Natural killer cell (primary cell): ENCODE measurements around the gene MARS2. TPM values are rescaled to one million over a fixed set of nuclear protein-coding genes. Genes with fewer than 3 reads are reported as not detected.
"Not testable (repeated sequence)": the region's sequence is repeated elsewhere in the genome, so short reads cannot be mapped to it uniquely, and the experiment has no call there.

ENCODE experiments used
- ATAC-seq, 3 donors: fragments of 150-1000 bp in 2 of 3; fragments of 200-7000 bp in 1 of 3; cut with Tn5 transposase; 1 replicate in 1 of 3; 2 replicates in 2 of 3; pipeline ENCODE4 v1.10.0; 2021; ENCODE audit warnings: mild to moderate bottlenecking in 2 of 3, moderate library complexity in 2 of 3
- DNase-seq, 2 donors: peaks; one replicate each; pipeline versions ENCODE4 v3.0.0 to v3.0.0-alpha.2; 2013 to 2021; ENCODE audit warnings: mixed read lengths in 1 of 2
- H3K27ac ChIP-seq: one replicate; pipeline ENCODE4 v1.5.1; 2013; ENCODE audit warnings: mild to moderate bottlenecking, low read length
- H3K27me3 ChIP-seq: one replicate; pipeline ENCODE4 v1.6.1; 2013; ENCODE audit warnings: low read length; ENCODE audit not compliant: control insufficient read depth, insufficient read depth
- H3K36me3 ChIP-seq: one replicate; pipeline ENCODE4 v1.6.1; 2013; ENCODE audit warnings: low read length; ENCODE audit not compliant: control insufficient read depth, insufficient read depth
- H3K4me1 ChIP-seq: one replicate; pipeline ENCODE4 v1.6.1; 2013; ENCODE audit warnings: low read length; ENCODE audit not compliant: control insufficient read depth, insufficient read depth
- H3K4me3 ChIP-seq: one replicate; pipeline ENCODE4 v1.5.1; 2013; ENCODE audit warnings: low read length
- H3K9me3 ChIP-seq: one replicate; pipeline ENCODE4 v1.6.1; 2013; ENCODE audit warnings: low read length; ENCODE audit not compliant: control insufficient read depth, insufficient read depth
- H3K27ac Mint-ChIP-seq, 2 donors: one replicate each; pipeline ENCODE4 v1.8.0; 2022; ENCODE audit warnings: mild to moderate bottlenecking in 2 of 2, mixed read lengths in 2 of 2, moderate library complexity in 1 of 2
- H3K27me3 Mint-ChIP-seq, 2 donors: one replicate each; pipeline ENCODE4 v1.8.0; 2022; ENCODE audit warnings: low read depth in 2 of 2, mixed read lengths in 2 of 2
- H3K36me3 Mint-ChIP-seq: one replicate; pipeline ENCODE4 v1.8.0; 2022; ENCODE audit warnings: mixed read lengths
- H3K4me1 Mint-ChIP-seq, 2 donors: one replicate each; pipeline ENCODE4 v1.8.0; 2022; ENCODE audit warnings: mixed read lengths in 2 of 2
- H3K4me3 Mint-ChIP-seq: one replicate; pipeline ENCODE4 v1.8.0; 2022; ENCODE audit warnings: mild to moderate bottlenecking, moderate library complexity, mixed read lengths
- H3K9me3 Mint-ChIP-seq, 2 donors: one replicate each; pipeline ENCODE4 v1.8.0; 2022; ENCODE audit warnings: mixed read lengths in 2 of 2
- CTCF ChIP-seq: fragments of 200-600 bp; IDR thresholded peaks from one replicate; pipeline ENCODE4 v1.8.0; 2022; ENCODE audit warnings: antibody characterized with exemption
- WGBS: methylation state at CpG from one replicate; pipeline ENCODE4 v1.1.7; 2013; ENCODE audit warnings: missing lambda C conversion rate; ENCODE audit not compliant: insufficient coverage; 5-methylcytosine and 5-hydroxymethylcytosine counted together
- intact Hi-C: fragments of 100-400 bp; cut with micrococcal nuclease; formaldehyde crosslinking; loops from one replicate; pipeline ENCODE4 v1.14.2; 2022
- total RNA-seq, 4 donors: library from RNA; stranded (reverse); fragments of 120-200 nt in 1 of 4; gene quantifications; one replicate each; pipeline versions ENCODE4 v1.2.3 to v1.2.4, GENCODE V29; 2013 to 2022

MARS2 gene
- total RNA-seq, 3 donors from 2014 or later (not counting 1 experiment from before 2014, with no cell fraction given), result 5.7 to 12.2 (median 11.8) TPM

DNA sequence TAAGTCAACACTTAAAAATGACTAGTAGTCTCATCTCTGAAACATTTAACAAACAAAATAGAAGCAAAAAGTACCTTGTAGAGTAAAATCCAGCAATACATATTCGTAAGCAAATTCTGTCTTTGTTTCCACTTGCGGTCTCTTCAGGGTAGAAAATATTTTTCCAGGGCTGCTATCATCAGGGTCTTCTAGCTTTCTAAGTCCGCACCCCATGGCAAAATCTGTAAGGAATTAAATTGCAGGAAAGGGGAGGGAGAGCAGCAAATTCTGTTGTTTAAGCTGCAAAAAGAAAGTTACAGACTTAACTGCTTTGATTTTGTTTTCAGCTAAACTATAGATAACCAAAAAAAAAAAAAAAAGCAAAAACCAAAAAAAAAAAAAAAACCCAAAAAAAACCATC lies 29.9 kb upstream of the MARS2 start, which contains the start of gene RFTN2:
RFTN2 (minus strand) TSS at position 342 of the 400 bp plus-strand sequence; CDS start at position 213, 129 bp downstream.
- Mint-ChIP-seq H3K9me3 (no peaks in the 10 kb centered on the region), H3K4me3 (no peak within 1 kb of the TSS), H3K4me1 (no peaks in the 10 kb centered on the region), H3K27ac (no peak within 1 kb of the TSS), H3K27me3 (peaks cover 14 to 16% of the 10 kb centered on the region in 2 donors), H3K36me3 (no peaks in the 10 kb centered on the region)
- 94% methylated on average over 3 of the region's 3 CpGs for whole genome bisulfite sequencing
- Histone ChIP-seq H3K9me3 (no peaks in the 10 kb centered on the region), H3K4me1 (no peaks in the 10 kb centered on the region), H3K27ac (no peak within 1 kb of the TSS), H3K4me3 (no peak within 1 kb of the TSS), H3K27me3 (no peaks in the 10 kb centered on the region), H3K36me3 (no peaks in the 10 kb centered on the region)
- no peak for ATAC-seq
- intact Hi-C loops, result no loop called here
- TF ChIP-seq CTCF, result no peak
- DNase-seq, result no peak

DNA sequence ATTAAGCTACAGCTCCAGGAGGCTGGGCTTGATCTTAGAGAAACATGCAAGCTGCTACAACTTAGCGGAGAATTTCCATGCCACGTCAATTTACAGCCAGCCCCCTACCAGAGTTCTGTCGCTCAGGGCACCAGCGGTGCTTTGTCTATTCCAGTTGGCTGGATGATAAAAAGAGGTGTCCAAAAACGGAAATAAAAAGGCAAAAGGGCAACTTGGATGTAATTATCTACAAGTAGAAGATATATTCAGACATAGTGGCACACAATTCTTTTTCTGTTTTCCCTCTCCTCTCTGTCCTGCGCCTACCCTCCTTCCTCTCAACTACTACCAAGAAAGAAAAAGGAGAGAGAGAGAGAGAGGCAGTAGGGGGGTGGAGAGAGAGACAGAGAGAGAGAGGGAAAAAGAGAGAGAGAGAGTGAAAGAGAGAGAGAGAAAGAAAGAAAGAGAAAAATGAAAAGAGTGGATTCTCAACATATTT lies 29.4 kb upstream of the MARS2 start:
- intact Hi-C loops, result no loop called here
- Histone ChIP-seq H3K36me3 (no peaks in the 10 kb centered on the region), H3K4me1 (no peaks in the 10 kb centered on the region), H3K4me3 (no peak overlapping the region), H3K9me3 (no peaks in the 10 kb centered on the region), H3K27ac (no peak overlapping the region), H3K27me3 (no peaks in the 10 kb centered on the region)
- WGBS, result 100% methylated on average over 2 of the region's 6 CpGs
- DNase-seq (no peak), ATAC-seq (no peak)
- peaks cover 12 to 16% of the 10 kb centered on the region in 2 donors for H3K27me3 Mint-ChIP-seq
- TF ChIP-seq CTCF, result no peak
- no peak overlapping the region for H3K4me3 Mint-ChIP-seq
- H3K9me3 Mint-ChIP-seq, result no peaks in the 10 kb centered on the region
- H3K27ac Mint-ChIP-seq, result no peak overlapping the region
- H3K36me3 Mint-ChIP-seq, result no peaks in the 10 kb centered on the region
- no peaks in the 10 kb centered on the region for H3K4me1 Mint-ChIP-seq

DNA sequence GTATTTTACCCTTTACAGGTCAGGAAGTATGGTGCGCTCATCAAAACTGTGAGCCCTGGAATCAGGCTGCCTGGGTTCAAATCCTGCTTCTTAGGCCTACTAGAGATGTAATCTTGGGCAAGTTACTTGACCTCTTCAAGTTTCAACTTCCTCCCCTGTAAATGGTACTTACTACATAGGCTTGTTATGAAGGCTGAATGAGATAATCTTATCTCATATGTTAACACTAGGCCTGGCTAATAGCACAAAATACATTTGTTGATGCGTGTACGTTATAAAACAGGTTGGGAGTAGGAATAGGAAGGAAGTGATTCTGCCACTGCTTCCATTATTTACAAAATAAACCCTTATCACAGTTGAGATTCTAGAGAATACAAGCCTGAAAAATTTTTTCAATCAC lies 28.1 kb upstream of the MARS2 start:
- Histone ChIP-seq H3K9me3 (no peaks in the 10 kb centered on the region), H3K27ac (no peak overlapping the region), H3K27me3 (no peaks in the 10 kb centered on the region), H3K4me3 (no peak overlapping the region), H3K36me3 (no peaks in the 10 kb centered on the region), H3K4me1 (no peaks in the 10 kb centered on the region)
- no peaks in the 10 kb centered on the region for H3K4me1 Mint-ChIP-seq
- peaks cover 7 to 10% of the 10 kb centered on the region in 2 donors for H3K27me3 Mint-ChIP-seq
- WGBS, result 100% methylated on average over 1 of the region's 3 CpGs
- ATAC-seq, result no peak
- DNase-seq, result no peak
- H3K36me3 Mint-ChIP-seq, result no peaks in the 10 kb centered on the region
- no peak for TF ChIP-seq CTCF
- no peak overlapping the region for H3K27ac Mint-ChIP-seq
- H3K4me3 Mint-ChIP-seq, result no peak overlapping the region
- H3K9me3 Mint-ChIP-seq, result no peaks in the 10 kb centered on the region
- intact Hi-C loops, result no loop called here

GRCh38 chr2:197677483-197677882 lies 27.7 kb upstream of the MARS2 start:
- H3K9me3 ChIP-seq, result no peaks in the 10 kb centered on the region
- no peaks in the 10 kb centered on the region for H3K4me1 ChIP-seq
- H3K27ac Mint-ChIP-seq, result no peak overlapping the region
- no peaks in the 10 kb centered on the region for H3K9me3 Mint-ChIP-seq
- H3K27ac ChIP-seq, result no peak overlapping the region
- DNase-seq, result no peak
- no peak for ATAC-seq
- peaks cover 7 to 12% of the 10 kb centered on the region in 2 donors for H3K27me3 Mint-ChIP-seq
- no peak overlapping the region for H3K4me3 Mint-ChIP-seq
- H3K4me1 Mint-ChIP-seq, result no peaks in the 10 kb centered on the region
- WGBS, result 81% methylated on average over 2 of the region's 2 CpGs
- no peak for TF ChIP-seq CTCF
- no peaks in the 10 kb centered on the region for H3K36me3 ChIP-seq
- intact Hi-C loops, result no loop called here
- no peaks in the 10 kb centered on the region for H3K27me3 ChIP-seq
- H3K36me3 Mint-ChIP-seq, result no peaks in the 10 kb centered on the region
- H3K4me3 ChIP-seq, result no peak overlapping the region

- DNase-seq, H3K27ac ChIP-seq, H3K36me3 Mint-ChIP-seq, H3K27me3 ChIP-seq, H3K9me3 Mint-ChIP-seq, H3K27me3 Mint-ChIP-seq, intact Hi-C loops, H3K4me3 ChIP-seq, H3K36me3 ChIP-seq, H3K9me3 ChIP-seq, H3K4me1 ChIP-seq, H3K4me3 Mint-ChIP-seq, ATAC-seq, H3K4me1 Mint-ChIP-seq, H3K27ac Mint-ChIP-seq: not testable (repeated sequence)
- 100% methylated on average over 2 of the region's 6 CpGs for WGBS
These were observed 10.0 kb upstream of the MARS2 start for GRCh38 chr2:197695206-197695605.
